ENCODE measurements around the gene INPP5A.
"Not testable (repeated sequence)": the region's sequence is repeated elsewhere in the genome, so short reads cannot be mapped to it uniquely, and the experiment has no call there.

The INPP5A gene

DNA sequence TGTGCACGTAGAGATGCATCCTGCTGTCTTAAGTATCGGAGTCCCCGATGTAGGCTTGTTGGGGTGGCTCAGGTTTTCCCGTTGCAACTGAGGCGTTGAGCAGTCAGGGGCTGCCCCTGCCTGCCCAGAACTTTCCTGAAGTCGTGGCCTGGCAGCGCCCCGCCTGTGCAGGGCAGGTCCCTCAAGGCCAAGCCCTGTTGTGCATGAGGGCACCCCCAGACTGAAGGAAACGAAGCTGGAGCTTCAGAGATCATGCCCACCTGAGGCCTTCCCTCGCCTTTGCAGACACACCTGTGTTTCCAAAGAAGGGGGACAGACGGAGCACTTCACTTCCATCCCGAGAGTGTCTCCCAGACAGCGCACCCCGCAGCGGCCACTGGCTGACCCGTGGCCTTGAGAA, 127.3 kb downstream of the INPP5A start:
- no peak for FAIRE-seq

- no peak for FAIRE-seq
Measured at GRCh38 chr10:132665946-132666704, 128.5 kb downstream of the INPP5A start.

DNA sequence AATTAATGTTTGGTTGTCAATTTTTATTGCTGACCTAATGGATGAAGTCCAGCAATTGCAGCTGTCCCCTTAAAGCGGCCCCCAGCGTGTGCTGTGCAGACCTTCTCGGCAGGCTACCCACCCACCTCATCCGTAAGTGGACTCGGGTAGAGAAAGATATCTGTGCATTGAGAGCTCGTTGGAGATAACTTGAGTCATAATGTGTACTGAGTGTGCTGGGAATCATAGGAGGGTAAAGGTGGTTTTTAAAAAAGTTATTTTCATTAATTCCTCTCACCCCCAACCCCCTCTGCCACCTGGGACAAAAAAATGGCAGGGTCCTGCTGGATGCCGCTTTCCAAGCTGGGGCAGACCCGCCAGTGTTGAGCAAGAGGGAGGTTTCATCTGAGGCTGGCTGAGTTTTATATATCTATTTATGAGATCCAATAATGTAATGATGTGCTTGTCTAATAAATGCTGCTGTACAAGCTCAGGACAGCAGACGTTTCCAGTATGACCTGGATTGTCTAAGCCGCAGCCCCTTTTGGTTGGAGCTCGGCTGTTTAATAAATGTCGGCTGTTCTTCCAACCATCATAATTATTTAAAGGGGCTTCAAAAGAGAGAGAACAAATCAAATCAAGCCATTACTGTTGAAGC, 129.2 kb downstream of the INPP5A start:
- no peak for FAIRE-seq

- FAIRE-seq, result no peak
Measured at GRCh38 chr10:132667342-132668047, 129.9 kb downstream of the INPP5A start.

- FAIRE-seq, result no peak
Measured at GRCh38 chr10:132668048-132668394, 130.4 kb downstream of the INPP5A start.

- no peak for FAIRE-seq
Measured at GRCh38 chr10:132669208-132669861, 131.7 kb downstream of the INPP5A start.

DNA sequence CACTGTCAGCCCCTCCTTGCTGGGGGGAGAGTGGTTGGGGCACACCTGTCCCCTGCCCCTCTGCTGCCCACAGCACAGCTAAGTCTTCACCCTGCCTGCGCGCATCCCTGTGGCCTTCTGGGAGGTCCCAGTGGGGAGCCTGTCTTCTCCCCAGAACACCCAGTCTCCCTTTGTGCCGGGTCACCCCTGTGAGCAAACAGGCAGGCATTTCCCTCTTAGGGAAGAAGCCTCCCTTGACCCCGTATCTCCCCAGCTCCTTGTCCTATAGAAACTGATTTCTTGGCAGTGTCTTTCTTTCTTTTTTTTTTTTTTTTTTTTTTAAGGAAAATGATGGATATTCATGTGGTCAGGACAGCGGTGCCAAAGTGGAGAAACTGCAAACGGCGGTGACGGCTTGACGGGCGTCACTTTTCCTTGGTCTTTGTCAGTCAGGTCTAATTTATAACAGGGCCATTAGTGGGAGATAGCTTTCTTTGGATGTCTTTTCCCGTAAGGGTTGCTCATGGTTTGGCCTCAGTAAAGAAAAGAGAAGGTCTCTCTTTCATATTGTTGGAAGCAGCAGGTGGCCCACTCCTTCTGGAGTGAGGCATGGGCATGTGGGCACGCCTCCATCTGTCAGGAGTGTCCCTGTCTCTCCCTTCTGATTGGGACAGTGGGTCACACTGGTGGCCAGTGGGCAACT, 133.1 kb downstream of the INPP5A start:
- no peak for FAIRE-seq

DNA sequence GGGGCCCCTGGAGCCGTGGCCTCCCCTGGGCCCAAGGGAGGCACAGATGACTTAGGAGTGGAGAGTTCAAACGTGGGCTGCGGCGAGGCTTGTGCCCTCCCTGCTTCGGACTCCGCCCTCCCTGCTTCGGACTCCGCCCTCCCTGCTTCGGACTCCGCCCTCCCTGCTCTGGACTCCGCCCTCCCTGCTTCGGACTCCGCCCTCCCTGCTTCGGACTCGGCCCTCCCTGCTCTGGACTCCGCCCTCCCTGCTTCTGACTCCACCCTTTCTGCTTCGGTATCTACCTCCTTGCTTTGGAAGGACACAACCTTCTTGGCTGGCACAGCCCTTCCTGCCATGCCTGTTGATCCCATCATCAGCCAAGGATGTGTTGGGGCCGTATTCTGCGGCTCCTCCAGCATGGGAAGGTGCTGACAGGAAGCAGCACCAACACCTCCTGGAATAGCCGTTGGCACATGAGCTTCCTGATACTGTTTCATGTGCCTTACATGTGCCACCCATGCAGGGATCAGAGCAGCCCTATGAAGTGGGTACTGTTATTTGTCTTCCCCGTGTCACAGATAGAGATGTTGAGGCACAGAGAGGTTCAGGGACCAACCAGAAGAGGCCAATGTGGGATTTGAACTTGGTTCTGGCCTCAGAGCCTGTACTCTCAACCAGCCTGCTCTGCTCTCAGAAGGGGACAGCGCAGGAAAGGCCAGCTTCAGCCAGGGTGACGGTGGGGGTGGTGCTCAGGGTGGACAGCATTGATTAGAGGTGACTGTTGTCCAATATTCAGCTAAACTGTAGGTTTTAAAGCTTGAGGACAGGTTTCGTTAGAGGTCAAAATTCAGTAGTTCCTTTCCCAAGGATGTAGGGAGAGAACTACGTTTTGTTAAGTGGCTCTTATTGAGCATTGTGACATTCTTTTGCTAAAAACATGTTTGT, 133.9 kb downstream of the INPP5A start:
- no peak for FAIRE-seq

DNA sequence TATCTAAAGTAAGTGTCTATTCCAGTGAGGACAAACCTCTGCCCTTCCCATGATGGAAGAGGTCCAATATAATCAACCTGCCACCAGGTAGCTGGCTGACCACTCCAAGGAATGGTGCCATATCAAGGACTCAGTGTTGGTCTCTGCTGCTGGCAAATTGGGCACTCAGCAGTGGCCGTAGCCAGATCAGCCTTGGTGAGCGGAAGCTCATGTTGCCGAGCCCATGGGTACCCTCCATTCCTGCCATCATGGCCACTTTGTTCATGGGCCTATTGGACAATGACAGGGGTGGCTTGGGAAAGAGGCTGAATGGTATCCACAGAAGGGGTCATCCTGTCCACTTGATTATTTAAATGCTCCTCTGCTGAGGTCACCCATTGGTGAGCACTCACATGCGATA, 136.2 kb downstream of the INPP5A start:
- FAIRE-seq, result not testable (repeated sequence)

GRCh38 chr10:132674311-132674710, 136.7 kb downstream of the INPP5A start:
- FAIRE-seq, result no peak

DNA sequence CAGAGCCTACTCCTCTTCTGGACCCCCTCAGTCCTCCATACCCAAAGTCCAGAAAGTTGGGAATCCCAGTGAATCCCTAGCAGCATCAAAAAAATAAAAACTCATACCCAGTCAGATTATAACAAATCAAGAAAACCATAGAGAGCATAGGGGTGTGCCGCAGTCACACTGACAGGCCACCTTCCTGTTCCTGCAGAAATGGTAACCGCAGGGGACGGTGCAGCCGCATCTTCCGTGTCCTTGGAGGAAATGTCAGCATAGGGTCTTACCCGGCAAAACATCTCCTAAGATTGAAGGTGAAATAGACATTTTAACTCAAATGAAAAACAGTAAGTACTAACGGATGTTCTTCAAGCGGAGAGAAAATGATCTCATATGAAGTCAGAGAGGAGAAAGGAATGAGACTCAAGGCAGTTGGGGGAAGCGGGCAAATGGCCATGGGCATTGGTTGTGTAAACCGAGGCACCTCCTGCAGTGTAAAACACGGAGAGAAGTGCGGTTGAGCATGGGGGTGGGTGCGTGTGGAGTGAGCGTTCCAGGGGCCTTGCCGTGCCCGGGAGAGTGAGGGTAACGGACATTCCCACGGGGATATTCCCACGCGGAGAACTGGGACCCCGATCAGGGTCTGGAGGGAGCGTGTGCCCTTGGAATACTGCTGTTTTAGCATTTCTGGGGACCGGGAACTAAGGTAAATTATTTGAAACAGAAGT, 137.6 kb downstream of the INPP5A start:
- no peak for FAIRE-seq

DNA sequence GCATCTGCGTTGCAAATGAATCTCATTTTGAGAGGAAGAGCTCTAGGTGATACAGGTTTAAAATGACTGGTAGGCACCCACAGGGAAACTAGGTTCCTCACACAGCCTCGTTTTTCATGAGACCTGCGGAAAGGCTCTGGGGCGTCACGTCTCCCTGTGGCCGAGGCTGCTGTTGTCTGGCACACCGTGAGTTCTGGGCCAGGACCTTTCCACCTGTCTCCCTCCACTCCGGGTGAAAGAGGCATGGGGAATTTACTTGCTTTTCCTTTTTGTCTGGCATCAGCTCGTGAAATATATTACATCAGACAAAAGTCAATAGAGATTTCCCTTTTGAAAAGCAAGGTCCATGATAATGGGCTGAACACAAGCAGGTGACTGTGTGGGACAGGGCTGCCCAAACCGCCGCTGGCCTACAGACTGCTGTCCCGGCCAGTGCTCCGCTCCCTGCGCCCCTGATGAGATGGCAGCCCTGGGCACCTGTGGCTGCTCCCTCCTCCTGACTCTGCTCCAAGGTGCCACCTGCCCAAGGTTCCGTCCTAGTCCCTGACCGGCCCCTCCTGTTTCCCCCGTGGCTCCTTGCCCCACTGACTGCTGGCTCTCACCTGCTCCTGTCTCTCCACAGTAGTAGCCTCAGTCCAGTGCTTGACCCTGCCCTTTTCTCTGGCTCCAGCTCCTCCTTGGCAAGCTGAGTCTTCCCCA, 138.8 kb downstream of the INPP5A start:
- FAIRE-seq, result no peak

DNA sequence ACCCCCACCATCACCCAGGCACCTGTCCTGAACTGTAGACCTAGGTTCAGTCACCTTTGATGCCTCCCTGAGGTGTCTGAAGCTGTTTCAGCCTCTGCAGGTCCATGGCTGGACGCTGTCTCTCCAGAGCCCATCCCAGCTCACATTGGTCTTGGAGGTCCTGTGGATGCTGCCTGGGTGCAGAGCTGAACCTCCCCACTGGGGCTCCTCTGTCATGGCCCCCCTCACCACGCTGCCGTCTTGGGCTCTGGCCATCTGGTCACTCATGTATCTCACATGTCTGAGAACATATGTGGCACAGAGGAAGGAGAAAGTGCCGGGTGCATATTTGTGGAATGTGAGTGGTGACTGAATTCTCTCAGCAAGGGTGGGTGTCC, 139.5 kb downstream of the INPP5A start:
- FAIRE-seq, result no peak

DNA sequence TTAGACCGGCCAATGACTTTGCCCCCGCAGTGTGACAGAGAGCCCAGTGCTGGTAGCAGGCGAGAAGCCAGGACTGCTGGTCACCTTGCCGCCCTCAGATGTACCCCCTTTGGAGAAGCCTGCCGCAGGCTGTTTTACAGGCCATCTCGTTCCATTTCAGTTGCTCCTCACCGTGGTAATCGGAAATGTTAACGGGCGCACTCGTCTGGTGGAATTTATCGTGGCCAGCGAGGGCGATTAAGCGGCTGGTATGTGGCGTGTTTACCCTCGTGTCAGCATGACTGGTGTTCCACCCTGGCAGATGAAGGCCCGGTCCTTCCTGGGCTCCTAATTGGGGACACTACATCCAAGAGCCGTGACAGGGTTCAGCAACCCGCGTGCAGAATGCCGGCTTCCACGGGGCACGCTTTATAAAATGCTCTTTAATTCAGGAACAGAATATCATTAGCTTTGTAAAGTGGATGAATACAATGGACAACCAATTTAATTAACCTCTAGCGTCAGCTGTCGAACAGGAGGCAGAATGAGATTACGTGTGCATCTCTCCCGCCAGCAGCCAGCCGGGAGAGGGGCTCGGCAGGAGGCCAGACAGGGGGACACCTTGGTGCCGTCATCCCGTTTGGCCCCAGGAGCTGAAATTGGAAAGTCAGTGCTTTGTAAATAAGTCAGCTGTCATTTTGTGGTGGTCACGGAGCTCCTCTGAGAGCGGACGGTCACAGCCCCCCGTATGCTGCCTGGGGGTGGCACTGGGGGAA, 140.1 kb downstream of the INPP5A start:
- no peak for FAIRE-seq

DNA sequence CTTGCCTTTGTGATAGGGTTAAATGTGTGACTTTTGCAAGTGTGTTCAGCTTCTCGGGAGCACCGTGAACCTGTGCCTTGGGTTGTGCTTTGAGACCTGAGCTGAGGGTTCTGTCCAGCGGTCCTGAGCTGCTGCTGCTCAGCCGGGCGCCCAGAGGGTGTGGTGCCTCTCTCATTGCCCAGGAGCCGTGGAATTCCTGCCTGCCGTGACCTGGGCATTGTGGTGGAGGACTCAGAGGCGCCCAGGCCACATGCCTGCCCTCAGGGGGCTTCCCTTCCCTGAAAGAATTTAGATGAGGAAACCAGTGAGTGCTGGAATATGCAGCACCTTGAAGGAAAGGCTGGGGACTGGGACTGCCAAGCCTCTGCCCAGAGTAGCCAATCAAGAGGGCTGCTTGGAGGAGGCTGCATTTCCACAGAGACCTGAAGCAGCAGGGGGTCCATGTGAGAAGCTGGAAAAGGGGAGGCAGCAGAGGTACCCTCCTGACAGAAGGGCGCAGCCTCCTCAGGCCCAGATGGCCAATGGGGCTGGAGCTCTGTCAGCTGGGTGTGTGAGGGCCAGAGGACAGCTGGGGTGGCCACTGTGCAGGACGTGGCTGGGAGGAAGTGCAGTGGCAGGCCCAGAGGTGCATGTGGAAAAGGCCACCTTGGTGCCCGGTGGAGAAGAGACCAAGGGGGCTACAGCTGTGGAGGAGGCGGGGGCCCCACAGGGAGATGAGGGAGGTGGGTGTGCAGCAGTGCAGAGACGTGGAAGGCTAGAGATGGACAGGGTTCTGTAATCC, 141.0 kb downstream of the INPP5A start:
- no peak for FAIRE-seq

DNA sequence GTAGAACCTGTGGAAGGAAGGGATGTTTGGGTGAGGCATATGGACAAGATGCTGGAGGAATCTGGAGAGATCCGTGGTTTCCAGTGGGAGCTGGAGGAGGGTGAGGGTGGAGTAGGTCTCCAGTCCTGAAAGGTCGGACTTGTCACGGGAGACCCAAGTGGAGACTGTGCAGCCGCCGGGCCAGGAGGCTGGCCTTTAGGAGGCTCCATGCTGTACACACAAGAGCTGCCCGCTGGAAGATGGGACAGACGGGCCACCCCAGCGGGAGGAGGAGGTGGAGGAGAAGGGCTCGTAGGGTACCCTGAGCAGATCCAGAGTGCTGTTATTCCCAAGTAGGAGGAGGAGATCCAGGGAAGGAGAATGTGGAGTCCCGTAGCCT, 141.6 kb downstream of the INPP5A start:
- FAIRE-seq, result no peak

- FAIRE-seq, result no peak
Measured at GRCh38 chr10:132679640-132680039, 142.1 kb downstream of the INPP5A start.

GRCh38 chr10:132680741-132681140, 143.2 kb downstream of the INPP5A start:
- FAIRE-seq, result not testable (repeated sequence)

Data from islet of Langerhans (tissue), 1 donor.